Activated CD8-positive, alpha-beta T cell treated with anti-CD3 and anti-CD28 coated beads, Interleukin-2, amount 10 ng/mL, durations not matched to agents 7 days and 5 days (primary cell): ENCODE measurements around the gene GATA5. TPM values are rescaled to one million over a fixed set of nuclear protein-coding genes. Genes with fewer than 3 reads are reported as not detected.

Experiments used
- ATAC-seq: fragments of 150-1000 bp; cut with Tn5 transposase; one replicate; pipeline ENCODE4 v1.10.0; 2021; ENCODE audit warnings: moderate library complexity
- CTCF ChIA-PET: fragments of 350-600 bp; sonication (Branson Sonifier 250); formaldehyde crosslinking; loops from one replicate; lab custom pipeline; 2021; ENCODE audit warnings: antibody characterized with exemption; lab: Charles Lee
- POLR2A ChIA-PET: fragments of 350-600 bp; sonication (Branson Sonifier 250); formaldehyde crosslinking; loops from one replicate; lab custom pipeline; 2021; ENCODE audit warnings: antibody characterized with exemption; lab: Charles Lee
- DNase-seq: peaks from one replicate; pipeline ENCODE4 v3.0.0-alpha.2; 2020
- H3K27ac Mint-ChIP-seq: one replicate; pipeline ENCODE4 v1.8.0; 2021; ENCODE audit warnings: mild to moderate bottlenecking, mixed read lengths
- H3K27me3 Mint-ChIP-seq: one replicate; pipeline ENCODE4 v1.8.0; 2021; ENCODE audit warnings: low read depth, mixed read lengths
- H3K36me3 Mint-ChIP-seq: one replicate; pipeline ENCODE4 v1.8.0; 2021; ENCODE audit warnings: low read depth, mixed read lengths
- H3K4me1 Mint-ChIP-seq: one replicate; pipeline ENCODE4 v1.8.0; 2021; ENCODE audit warnings: low read depth, mixed read lengths
- H3K4me3 Mint-ChIP-seq: one replicate; pipeline ENCODE4 v1.8.0; 2021; ENCODE audit warnings: mild to moderate bottlenecking, mixed read lengths
- H3K9me3 Mint-ChIP-seq: one replicate; pipeline ENCODE4 v1.8.0; 2022; ENCODE audit warnings: mixed read lengths; ENCODE audit not compliant: insufficient read depth
- total RNA-seq, 2 experiments: library from RNA; stranded (reverse); gene quantifications; one replicate each; pipeline ENCODE4 v1.2.3, GENCODE V29; 2021

The GATA5 gene
- total RNA-seq, 2 experiments from 2014 or later = not detected

GRCh38 chr20:62421716-62421990 lies 54.1 kb downstream of the GATA5 start:
- no peaks in the 10 kb centered on the region for H3K4me1 Mint-ChIP-seq
- POLR2A ChIA-PET = no interaction called here
- H3K27me3 Mint-ChIP-seq = no peaks in the 10 kb centered on the region
- H3K9me3 Mint-ChIP-seq = no peaks in the 10 kb centered on the region
- H3K4me3 Mint-ChIP-seq = no peak overlapping the region
- CTCF ChIA-PET = no interaction called here
- ATAC-seq (no peak), DNase-seq (no peak)
- no peaks in the 10 kb centered on the region for H3K36me3 Mint-ChIP-seq
- no peak overlapping the region for H3K27ac Mint-ChIP-seq

- ChIA-PET CTCF (no interaction called here), POLR2A (no interaction called here)
- ATAC-seq (no peak), DNase-seq (no peak)
- no peak overlapping the region for H3K4me3 Mint-ChIP-seq
- H3K27ac Mint-ChIP-seq = no peak overlapping the region
- H3K36me3 Mint-ChIP-seq = no peaks in the 10 kb centered on the region
- H3K9me3 Mint-ChIP-seq = no peaks in the 10 kb centered on the region
- no peaks in the 10 kb centered on the region for H3K27me3 Mint-ChIP-seq
- H3K4me1 Mint-ChIP-seq = no peaks in the 10 kb centered on the region
Measured at GRCh38 chr20:62420846-62421715, 54.7 kb downstream of the GATA5 start.

GRCh38 chr20:62419759-62420158 lies 56.0 kb downstream of the GATA5 start:
- no peaks in the 10 kb centered on the region for H3K27me3 Mint-ChIP-seq
- no peaks in the 10 kb centered on the region for H3K4me1 Mint-ChIP-seq
- DNase-seq = no peak
- ChIA-PET CTCF (no interaction called here), POLR2A (no interaction called here)
- no peak overlapping the region for H3K27ac Mint-ChIP-seq
- no peak for ATAC-seq
- H3K36me3 Mint-ChIP-seq = no peaks in the 10 kb centered on the region
- H3K9me3 Mint-ChIP-seq = no peaks in the 10 kb centered on the region
- no peak overlapping the region for H3K4me3 Mint-ChIP-seq

- H3K9me3 Mint-ChIP-seq = no peaks in the 10 kb centered on the region
- ATAC-seq (no peak), DNase-seq (no peak)
- no peaks in the 10 kb centered on the region for H3K27me3 Mint-ChIP-seq
- CTCF ChIA-PET = interaction anchor here (1.3 kb wide), 1 partner anchor 9 kb away, joined by 5 read pairs; no protein-coding TSS in a partner anchor
- no peak overlapping the region for H3K27ac Mint-ChIP-seq
- H3K36me3 Mint-ChIP-seq = no peaks in the 10 kb centered on the region
- no peak overlapping the region for H3K4me3 Mint-ChIP-seq
- POLR2A ChIA-PET = no interaction called here
- no peaks in the 10 kb centered on the region for H3K4me1 Mint-ChIP-seq
Measured at GRCh38 chr20:62418709-62419487, 56.9 kb downstream of the GATA5 start.

GRCh38 chr20:62417981-62418708 lies 57.6 kb downstream of the GATA5 start:
- ATAC-seq (no peak), DNase-seq (no peak)
- Mint-ChIP-seq H3K27me3 (no peaks in the 10 kb centered on the region), H3K4me3 (no peak overlapping the region), H3K36me3 (no peaks in the 10 kb centered on the region), H3K27ac (no peak overlapping the region), H3K4me1 (no peaks in the 10 kb centered on the region), H3K9me3 (no peaks in the 10 kb centered on the region)
- ChIA-PET CTCF (interaction anchor here (1.3 kb wide), 1 partner anchor 8 kb away, joined by 5 read pairs; no protein-coding TSS in a partner anchor), POLR2A (no interaction called here)

GRCh38 chr20:62416651-62417637 lies 58.9 kb downstream of the GATA5 start:
- Mint-ChIP-seq H3K27me3 (no peaks in the 10 kb centered on the region), H3K36me3 (no peaks in the 10 kb centered on the region), H3K4me3 (no peak overlapping the region), H3K4me1 (no peaks in the 10 kb centered on the region), H3K9me3 (no peaks in the 10 kb centered on the region), H3K27ac (no peak overlapping the region)
- ATAC-seq = no peak
- POLR2A ChIA-PET = no interaction called here
- CTCF ChIA-PET = no interaction called here
- DNase-seq = no peak

- no peak overlapping the region for H3K4me3 Mint-ChIP-seq
- POLR2A ChIA-PET = no interaction called here
- no peaks in the 10 kb centered on the region for H3K9me3 Mint-ChIP-seq
- no peak for DNase-seq
- H3K4me1 Mint-ChIP-seq = no peaks in the 10 kb centered on the region
- ATAC-seq = no peak
- no peaks in the 10 kb centered on the region for H3K27me3 Mint-ChIP-seq
- CTCF ChIA-PET = no interaction called here
- H3K27ac Mint-ChIP-seq = no peak overlapping the region
- no peaks in the 10 kb centered on the region for H3K36me3 Mint-ChIP-seq
Measured at GRCh38 chr20:62415354-62416111, 60.3 kb downstream of the GATA5 start.

- no peaks in the 10 kb centered on the region for H3K36me3 Mint-ChIP-seq
- ChIA-PET POLR2A (no interaction called here), CTCF (no interaction called here)
- peaks cover 10% of the 10 kb centered on the region for H3K4me1 Mint-ChIP-seq
- H3K9me3 Mint-ChIP-seq = no peaks in the 10 kb centered on the region
- no peak overlapping the region for H3K27ac Mint-ChIP-seq
- no peaks in the 10 kb centered on the region for H3K27me3 Mint-ChIP-seq
- no peak for ATAC-seq
- no peak for DNase-seq
- H3K4me3 Mint-ChIP-seq = no peak overlapping the region
Measured at GRCh38 chr20:62413896-62414481, 61.8 kb downstream of the GATA5 start.
